22Rv1 (cell line): ENCODE data around the gene QSER1.
A peak's percentile ranks its signal among the peaks of the same experiment; 100 is the strongest.

ENCODE experiments used
- H3K27ac ChIP-seq: fragments of 450-650 bp; 2 replicates; pipeline ENCODE4 v1.5.1; 2017
- ZFX ChIP-seq: fragments of 450-650 bp; IDR thresholded peaks from 2 replicates; pipeline ENCODE4 v1.6.1; 2017; ENCODE audit warnings: antibody characterized with exemption, borderline replicate concordance
- TF ChIP-seq, protein P1 (sequence below): fragments of 450-650 bp; IDR thresholded peaks from 2 replicates; pipeline ENCODE4 v1.5.1; 2017; ENCODE audit warnings: mild to moderate bottlenecking

The QSER1 gene

DNA sequence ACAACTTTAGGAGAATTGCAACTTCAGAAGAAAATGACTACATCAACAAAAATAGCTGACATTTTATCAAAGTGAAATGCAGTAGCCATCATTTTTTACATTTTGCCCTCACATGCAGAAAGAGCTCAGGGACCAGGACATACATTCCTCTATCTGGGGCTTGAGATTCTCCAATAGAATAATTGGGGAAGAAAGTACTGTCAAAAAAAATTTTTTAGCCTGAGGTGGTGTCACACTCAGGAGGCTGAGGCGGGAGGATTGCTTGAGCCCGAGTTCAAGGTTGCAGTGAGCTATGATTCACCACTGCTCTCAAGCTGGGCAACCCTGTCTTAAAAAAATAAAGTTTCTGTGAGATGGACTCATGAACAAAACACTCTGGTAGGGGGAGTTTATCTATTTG, 90.9 kb downstream of the QSER1 start:
- H3K27ac ChIP-seq, result no peak overlapping the region
- TF ChIP-seq ZFX, result no peak
- TF ChIP-seq, protein P1, sequence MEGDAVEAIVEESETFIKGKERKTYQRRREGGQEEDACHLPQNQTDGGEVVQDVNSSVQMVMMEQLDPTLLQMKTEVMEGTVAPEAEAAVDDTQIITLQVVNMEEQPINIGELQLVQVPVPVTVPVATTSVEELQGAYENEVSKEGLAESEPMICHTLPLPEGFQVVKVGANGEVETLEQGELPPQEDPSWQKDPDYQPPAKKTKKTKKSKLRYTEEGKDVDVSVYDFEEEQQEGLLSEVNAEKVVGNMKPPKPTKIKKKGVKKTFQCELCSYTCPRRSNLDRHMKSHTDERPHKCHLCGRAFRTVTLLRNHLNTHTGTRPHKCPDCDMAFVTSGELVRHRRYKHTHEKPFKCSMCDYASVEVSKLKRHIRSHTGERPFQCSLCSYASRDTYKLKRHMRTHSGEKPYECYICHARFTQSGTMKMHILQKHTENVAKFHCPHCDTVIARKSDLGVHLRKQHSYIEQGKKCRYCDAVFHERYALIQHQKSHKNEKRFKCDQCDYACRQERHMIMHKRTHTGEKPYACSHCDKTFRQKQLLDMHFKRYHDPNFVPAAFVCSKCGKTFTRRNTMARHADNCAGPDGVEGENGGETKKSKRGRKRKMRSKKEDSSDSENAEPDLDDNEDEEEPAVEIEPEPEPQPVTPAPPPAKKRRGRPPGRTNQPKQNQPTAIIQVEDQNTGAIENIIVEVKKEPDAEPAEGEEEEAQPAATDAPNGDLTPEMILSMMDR, result no peak

DNA sequence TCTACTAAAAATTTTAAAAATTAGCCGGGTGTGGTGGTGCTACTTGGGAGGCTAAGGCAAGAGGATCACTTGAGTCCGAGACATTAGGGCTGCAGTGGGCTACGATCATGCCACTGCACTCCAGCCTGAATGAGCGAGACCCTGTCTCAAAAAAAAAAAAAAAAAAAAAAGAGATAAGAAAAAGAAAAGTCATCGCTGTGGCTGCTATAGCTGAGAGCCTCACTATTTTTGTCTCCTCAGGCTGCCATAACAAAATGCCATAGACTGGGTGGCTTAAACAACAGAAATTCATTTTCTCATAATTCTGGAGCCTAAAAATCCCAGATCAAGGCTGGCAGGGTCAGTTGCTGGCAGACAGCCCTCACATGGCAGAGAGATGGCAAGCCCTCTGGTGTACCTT, 93.0 kb downstream of the QSER1 start:
- no peak overlapping the region for H3K27ac ChIP-seq
- TF ChIP-seq, protein P1, result no peak
- TF ChIP-seq ZFX, result no peak

- H3K27ac ChIP-seq, result 0 out of 2 replicates have a peak overlapping the region, but pooled peaks have one; percentile 17
- TF ChIP-seq, protein P1, result no peak
- TF ChIP-seq ZFX, result no peak
These were observed 95.2 kb downstream of the QSER1 start for GRCh38 chr11:32987851-32988250.

DNA sequence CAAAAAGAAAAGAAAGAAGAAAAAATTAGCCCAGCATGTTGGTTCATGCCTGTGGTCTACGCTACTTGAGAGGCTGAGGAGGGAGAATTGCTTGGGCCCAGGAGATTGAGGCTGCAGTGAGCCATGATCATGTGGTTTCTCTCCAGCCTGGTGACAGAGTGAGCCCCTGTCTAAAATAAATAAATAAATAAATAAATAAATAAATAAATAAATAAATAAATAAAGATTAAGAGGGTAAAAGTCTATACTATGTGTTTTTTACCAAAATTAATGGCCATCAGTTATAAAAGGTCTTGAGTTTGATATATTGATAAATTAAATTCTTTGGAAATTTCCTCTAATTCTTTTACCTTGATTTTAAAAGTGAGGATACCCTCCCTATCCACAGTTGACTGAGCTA, 97.9 kb downstream of the QSER1 start:
- TF ChIP-seq, protein P1, result no peak
- TF ChIP-seq ZFX, result no peak
- H3K27ac ChIP-seq, result no peak overlapping the region

DNA sequence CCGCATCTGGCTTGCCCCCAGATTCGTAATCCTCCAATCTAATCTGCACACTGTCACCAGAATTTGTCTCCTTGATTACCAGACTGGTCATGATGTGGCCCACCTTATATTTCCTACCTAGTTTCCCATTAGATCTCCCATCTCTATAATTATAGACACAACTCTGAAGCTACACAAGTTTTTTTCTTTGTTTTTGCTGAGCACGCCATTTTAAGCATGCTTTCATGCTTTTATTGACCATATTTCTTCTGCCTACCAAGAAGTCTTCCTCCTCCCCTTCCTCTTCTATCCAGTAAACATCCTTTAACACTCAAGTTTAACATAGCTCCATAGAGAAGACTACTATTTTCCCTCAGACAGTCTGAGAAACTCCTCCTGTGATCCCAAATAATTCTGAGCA, 98.8 kb downstream of the QSER1 start:
- TF ChIP-seq, protein P1, result no peak
- H3K27ac ChIP-seq, result no peak overlapping the region

GRCh38 chr11:32991898-32992297, 99.3 kb downstream of the QSER1 start:
- no peak overlapping the region for H3K27ac ChIP-seq
- TF ChIP-seq, protein P1, result no peak
- TF ChIP-seq ZFX, result no peak

DNA sequence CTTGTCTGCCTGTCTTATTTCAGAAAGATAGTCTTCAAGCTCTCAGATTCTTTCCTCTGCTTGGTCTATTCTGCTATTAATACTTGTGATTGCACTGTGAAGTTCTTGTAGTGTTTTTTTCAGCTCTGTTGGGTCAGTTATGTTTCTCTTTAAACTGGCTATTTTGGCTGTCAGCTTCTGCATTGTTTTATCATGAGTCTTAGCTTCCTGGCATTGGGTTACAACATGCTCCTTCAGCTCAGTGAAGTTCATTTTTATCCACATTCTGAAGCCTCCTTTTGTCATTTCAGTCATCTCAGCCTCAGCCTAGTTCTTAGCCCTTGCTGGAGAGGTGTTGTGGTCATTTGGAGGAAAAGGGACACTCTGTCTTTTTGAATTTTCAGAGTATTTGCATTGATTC, 107.6 kb downstream of the QSER1 start:
- TF ChIP-seq, protein P1, result no peak
- no peak for TF ChIP-seq ZFX
- no peak overlapping the region for H3K27ac ChIP-seq
